HUES48 (cell line): Measurements from ENCODE around the gene ZNF98.

Experiments
- H3K27ac ChIP-seq: one replicate; pipeline ENCODE4 v1.7.0; 2013; ENCODE audit warnings: low read depth, low read length, inconsistent platforms
- H3K27me3 ChIP-seq: 2 replicates; pipeline ENCODE4 v1.6.1; 2013; ENCODE audit warnings: mild to moderate bottlenecking, low read length; ENCODE audit not compliant: control insufficient read depth, insufficient read depth
- H3K36me3 ChIP-seq: 2 replicates; pipeline ENCODE4 v1.6.1; 2013; ENCODE audit warnings: low read length; ENCODE audit not compliant: control insufficient read depth, insufficient read depth
- H3K4me1 ChIP-seq: 2 replicates; pipeline ENCODE4 v1.6.1; 2013; ENCODE audit warnings: mild to moderate bottlenecking, low read length; ENCODE audit not compliant: control insufficient read depth, insufficient read depth
- H3K4me3 ChIP-seq: 2 replicates; pipeline ENCODE4 v1.5.1; 2013; ENCODE audit warnings: mild to moderate bottlenecking, low read depth, low read length
- H3K9ac ChIP-seq: 2 replicates; pipeline ENCODE4 v1.6.1; 2013; ENCODE audit warnings: mild to moderate bottlenecking, low read depth, low read length, moderate library complexity
- H3K9me3 ChIP-seq: 2 replicates; pipeline ENCODE4 v1.6.1; 2013; ENCODE audit warnings: low read length; ENCODE audit not compliant: control insufficient read depth, insufficient read depth

Gene ZNF98

GRCh38 chr19:22422211-22422610 lies at the start of gene ZNF98:
Gene ZNF98, minus strand, starts transcription at chr19:22422346. Its CDS starts 122 bp downstream, at chr19:22422224.
- Histone ChIP-seq H3K9ac (no peak within 1 kb of the TSS), H3K27ac (no peak within 1 kb of the TSS)

GRCh38 chr19:22446605-22447004 lies 24.5 kb upstream of the ZNF98 start:
- H3K27ac ChIP-seq = no peak overlapping the region
- H3K27me3 ChIP-seq = no peaks in the 10 kb centered on the region
- no peaks in the 10 kb centered on the region for H3K36me3 ChIP-seq
- H3K9ac ChIP-seq = no peak overlapping the region
- no peak overlapping the region for H3K4me3 ChIP-seq
- peaks cover 78% of the 10 kb centered on the region for H3K9me3 ChIP-seq
- no peaks in the 10 kb centered on the region for H3K4me1 ChIP-seq

More at GRCh38 chr19:22422211-22422610, at the start of gene ZNF98:
- Histone ChIP-seq H3K27me3 (no peaks in the 10 kb centered on the region), H3K4me3 (no peak within 1 kb of the TSS), H3K36me3 (no peaks in the 10 kb centered on the region), H3K4me1 (no peaks in the 10 kb centered on the region), H3K9me3 (peaks cover 85% of the 10 kb centered on the region)

- Histone ChIP-seq H3K9me3 (peaks cover 71% of the 10 kb centered on the region), H3K4me1 (no peaks in the 10 kb centered on the region), H3K9ac (no peak overlapping the region), H3K27ac (no peak overlapping the region), H3K27me3 (no peaks in the 10 kb centered on the region), H3K36me3 (no peaks in the 10 kb centered on the region), H3K4me3 (no peak overlapping the region)
These were observed 15.9 kb upstream of the ZNF98 start for GRCh38 chr19:22438011-22438410.

- no peak overlapping the region for H3K27ac ChIP-seq
- H3K4me3 ChIP-seq = no peak overlapping the region
- H3K9ac ChIP-seq = no peak overlapping the region
- H3K27me3 ChIP-seq = no peaks in the 10 kb centered on the region
- peaks cover 88% of the 10 kb centered on the region for H3K9me3 ChIP-seq
- no peaks in the 10 kb centered on the region for H3K36me3 ChIP-seq
- no peaks in the 10 kb centered on the region for H3K4me1 ChIP-seq
These were observed 6.1 kb upstream of the ZNF98 start for GRCh38 chr19:22427960-22428913.

- H3K36me3 ChIP-seq = no peaks in the 10 kb centered on the region
- no peaks in the 10 kb centered on the region for H3K4me1 ChIP-seq
- no peaks in the 10 kb centered on the region for H3K27me3 ChIP-seq
- H3K9ac ChIP-seq = no peak overlapping the region
- no peak overlapping the region for H3K27ac ChIP-seq
- peaks cover 84% of the 10 kb centered on the region for H3K9me3 ChIP-seq
- H3K4me3 ChIP-seq = no peak overlapping the region
These were observed 5.4 kb upstream of the ZNF98 start for GRCh38 chr19:22427547-22427946.

- no peaks in the 10 kb centered on the region for H3K36me3 ChIP-seq
- H3K4me3 ChIP-seq = no peak overlapping the region
- no peaks in the 10 kb centered on the region for H3K27me3 ChIP-seq
- no peak overlapping the region for H3K27ac ChIP-seq
- no peak overlapping the region for H3K9ac ChIP-seq
- no peaks in the 10 kb centered on the region for H3K4me1 ChIP-seq
- peaks cover 85% of the 10 kb centered on the region for H3K9me3 ChIP-seq
These were observed 4.8 kb upstream of the ZNF98 start for GRCh38 chr19:22426901-22427300.

GRCh38 chr19:22421797-22422196 lies 349 bp downstream of the ZNF98 start:
- Histone ChIP-seq H3K4me1 (no peaks in the 10 kb centered on the region), H3K4me3 (no peak overlapping the region), H3K36me3 (no peaks in the 10 kb centered on the region), H3K9me3 (peaks cover 84% of the 10 kb centered on the region), H3K9ac (no peak overlapping the region), H3K27ac (no peak overlapping the region), H3K27me3 (no peaks in the 10 kb centered on the region)

- peaks cover 71% of the 10 kb centered on the region for H3K9me3 ChIP-seq
- H3K36me3 ChIP-seq = no peaks in the 10 kb centered on the region
- H3K4me1 ChIP-seq = no peaks in the 10 kb centered on the region
- H3K4me3 ChIP-seq = no peak overlapping the region
- H3K9ac ChIP-seq = no peak overlapping the region
- H3K27ac ChIP-seq = no peak overlapping the region
- H3K27me3 ChIP-seq = no peaks in the 10 kb centered on the region
These were observed 67.5 kb downstream of the ZNF98 start for GRCh38 chr19:22354665-22355064.
